HG03469 (cell line): ENCODE measurements around the gene BYSL.

Experiments
- ATAC-seq: cut with Tn5 transposase; IDR thresholded peaks from one replicate; pipeline ENCODE4 v1.9.1; 2021; ENCODE audit warnings: mild to moderate bottlenecking, moderate library complexity, moderate number of reproducible peaks; ENCODE audit not compliant: unreplicated experiment

Gene BYSL

GRCh38 chr6:41974281-41974825, 53.1 kb downstream of the BYSL start:
- no peak for ATAC-seq

GRCh38 chr6:41975276-41975675, 54.0 kb downstream of the BYSL start:
- ATAC-seq = no peak

GRCh38 chr6:41976794-41977484, 55.6 kb downstream of the BYSL start:
- ATAC-seq = no peak
